HepG2 (cell line): ENCODE measurements around the gene SHPK.
A peak's percentile ranks its signal among the peaks of the same experiment; 100 is the strongest.

ENCODE experiments used
- AFF4 ChIP-seq: sonication (generic); formaldehyde crosslinking; IDR thresholded peaks from 2 replicates; pipeline ENCODE4 v1.4.0; 2020; ENCODE audit warnings: missing genetic modification reagents
- CBFB ChIP-seq: sonication (generic); formaldehyde crosslinking; IDR thresholded peaks from 2 replicates; pipeline ENCODE4 v1.4.0; 2020; ENCODE audit warnings: missing genetic modification reagents
- ETS1 ChIP-seq: sonication (generic); formaldehyde crosslinking; IDR thresholded peaks from 2 replicates; pipeline ENCODE4 v1.4.0; 2020; ENCODE audit warnings: missing genetic modification reagents
- GTF2F1 ChIP-seq: fragments of 150-350 bp; IDR thresholded peaks from 2 replicates; pipeline ENCODE4 v1.6.1; 2014; ENCODE audit warnings: low read length
- ZNF331 ChIP-seq: sonication (generic); formaldehyde crosslinking; IDR thresholded peaks from 2 replicates; pipeline ENCODE4 v1.4.0; 2020; ENCODE audit warnings: missing genetic modification reagents

GRCh38 chr17:3667366-3668278 is 31.6 kb upstream of the SHPK start:
- TF ChIP-seq ZNF331 (CRISPR knock-in tag) (peak; percentile 48; the same call in 1 of the 2 replicates), AFF4 (CRISPR knock-in tag) (no peak), GTF2F1 (no peak), ETS1 (CRISPR knock-in tag) (no peak; the same call in 1 of the 2 replicates), CBFB (CRISPR knock-in tag) (no peak)
